IMR-90 (cell line): ENCODE results near the gene DYNC2H1. TPM values are rescaled to one million over a fixed set of nuclear protein-coding genes. Genes with fewer than 3 reads are reported as not detected.

ENCODE experiments used
- ATAC-seq: fragments of 200-7000 bp; cut with Tn5 transposase; 2 replicates; pipeline ENCODE4 v1.9.1; 2020; ENCODE audit warnings: low read depth, mild to moderate bottlenecking, moderate library complexity
- BruUV-seq: library from RNA; stranded (reverse); fragments of 400-500 nt; replicated peaks from 2 replicates; lab custom pipeline; 2021; lab: Mats Ljungman, UMichigan
- CTCF ChIA-PET: fragments of 300-600 bp; formaldehyde crosslinking; extraction: SDS; loops from one replicate; lab custom pipeline; 2021; ENCODE audit warnings: antibody characterized with exemption; lab: Yijun Ruan, JAX
- POLR2A ChIA-PET: fragments of 300-600 bp; sonication (Branson Sonifier 250); formaldehyde crosslinking; loops from one replicate; lab custom pipeline; 2022; ENCODE audit warnings: antibody characterized with exemption; ENCODE audit not compliant: unreplicated experiment; lab: Charles Lee
- DNase-seq: peaks from one replicate; pipeline ENCODE4 v3.0.0; 2013
- H2AFZ ChIP-seq: replicated peaks from 2 replicates; pipeline ENCODE3; 2013; ENCODE audit warnings: low read length, mild to moderate bottlenecking; ENCODE audit not compliant: poor library complexity
- H2AK5ac ChIP-seq: 2 replicates; pipeline ENCODE4 v1.6.1; 2013; ENCODE audit warnings: low read depth, low read length, inconsistent platforms
- H2AK9ac ChIP-seq: replicated peaks from 2 replicates; pipeline ENCODE3; 2013; ENCODE audit warnings: mild to moderate bottlenecking, low read depth, low read length, moderate library complexity; ENCODE audit not compliant: poor library complexity
- H2BK120ac ChIP-seq: 2 replicates; pipeline ENCODE4 v1.6.1; 2013; ENCODE audit warnings: low read depth, low read length, inconsistent platforms
- H2BK15ac ChIP-seq: 3 replicates; pipeline ENCODE4 v1.6.1; 2013; ENCODE audit warnings: low read depth, low read length, inconsistent platforms
- H2BK20ac ChIP-seq: 2 replicates; pipeline ENCODE4 v1.6.1; 2013; ENCODE audit warnings: low read depth, mild to moderate bottlenecking, inconsistent platforms, low read length, moderate library complexity
- H2BK5ac ChIP-seq: 2 replicates; pipeline ENCODE4 v1.6.1; 2013; ENCODE audit warnings: mild to moderate bottlenecking, low read depth, low read length, inconsistent platforms; ENCODE audit not compliant: poor library complexity, severe bottlenecking
- H3K14ac ChIP-seq: replicated peaks from 2 replicates; pipeline ENCODE4 v1.6.1; 2013; ENCODE audit warnings: low read depth, low read length, inconsistent platforms
- H3K18ac ChIP-seq: 2 replicates; pipeline ENCODE4 v1.6.1; 2013; ENCODE audit warnings: low read depth, low read length, control low read depth
- H3K23ac ChIP-seq: 2 replicates; pipeline ENCODE4 v1.6.1; 2013; ENCODE audit warnings: low read depth, low read length, inconsistent platforms
- H3K27ac ChIP-seq: 2 replicates; pipeline ENCODE4 v1.5.1; 2013; ENCODE audit warnings: mild to moderate bottlenecking, control low read depth, low read length; ENCODE audit not compliant: insufficient read depth
- H3K27me3 ChIP-seq: 2 replicates; pipeline ENCODE4 v1.6.1; 2013; ENCODE audit warnings: low read length; ENCODE audit not compliant: control insufficient read depth, insufficient read depth
- H3K36me3 ChIP-seq: 2 replicates; pipeline ENCODE4 v1.6.1; 2013; ENCODE audit warnings: low read length, mixed read lengths; ENCODE audit not compliant: control insufficient read depth, insufficient read depth
- H3K4ac ChIP-seq: 2 replicates; pipeline ENCODE4 v1.6.1; 2013; ENCODE audit warnings: low read depth, low read length, inconsistent platforms
- H3K4me1 ChIP-seq: 2 replicates; pipeline ENCODE4 v1.6.1; 2013; ENCODE audit warnings: low read length, mixed read lengths; ENCODE audit not compliant: control insufficient read depth, insufficient read depth
- H3K4me2 ChIP-seq: 2 replicates; pipeline ENCODE4 v1.6.1; 2013; ENCODE audit warnings: low read depth, mild to moderate bottlenecking, control low read depth, low read length, moderate library complexity
- H3K4me3 ChIP-seq: 2 replicates; pipeline ENCODE4 v1.5.1; 2013; ENCODE audit warnings: low read depth, mild to moderate bottlenecking, control low read depth, low read length, moderate library complexity; ENCODE audit not compliant: insufficient read depth
- H3K56ac ChIP-seq: 2 replicates; pipeline ENCODE4 v1.6.1; 2013; ENCODE audit warnings: low read length, inconsistent platforms; ENCODE audit not compliant: insufficient read depth; ENCODE audit errors: extremely low read depth
- H3K79me1 ChIP-seq, 2 experiments: 2 replicates each; pipeline ENCODE4 v1.6.1; 2013; ENCODE audit warnings: low read length in 2 of 2, inconsistent platforms in 1 of 2, low read depth in 1 of 2
- H3K9ac ChIP-seq: 2 replicates; pipeline ENCODE4 v1.6.1; 2013; ENCODE audit warnings: low read depth, low read length, control low read depth
- H3K9me1 ChIP-seq: 2 replicates; pipeline ENCODE4 v1.6.1; 2013; ENCODE audit warnings: low read length, inconsistent platforms; ENCODE audit not compliant: insufficient read depth
- H3K9me3 ChIP-seq: 2 replicates; pipeline ENCODE4 v1.6.1; 2013; ENCODE audit warnings: low read length; ENCODE audit not compliant: control insufficient read depth, insufficient read depth
- H4K20me1 ChIP-seq: 2 replicates; pipeline ENCODE4 v1.6.1; 2013; ENCODE audit warnings: low read length, inconsistent platforms; ENCODE audit not compliant: insufficient read depth
- H4K5ac ChIP-seq: 2 replicates; pipeline ENCODE4 v1.6.1; 2013; ENCODE audit warnings: mild to moderate bottlenecking, low read depth, low read length, control low read depth
- H4K8ac ChIP-seq, 2 experiments: 2 replicates each; pipeline ENCODE4 v1.6.1; 2013; ENCODE audit warnings: low read depth in 2 of 2, low read length in 2 of 2, control low read depth in 1 of 2, inconsistent platforms in 1 of 2
- H4K91ac ChIP-seq: 2 replicates; pipeline ENCODE4 v1.6.1; 2013; ENCODE audit warnings: low read depth, low read length, inconsistent platforms; ENCODE audit not compliant: insufficient read depth
- BHLHE40 ChIP-seq: fragments of 150-350 bp; IDR thresholded peaks from 2 replicates; pipeline ENCODE4 v1.6.1; 2016; ENCODE audit warnings: mild to moderate bottlenecking, low read depth, low read length
- CHD1 ChIP-seq: IDR thresholded peaks from 2 replicates; pipeline ENCODE4 v1.6.1; 2012; ENCODE audit warnings: low read depth, low read length, improper control_type of control experiment
- MAFK ChIP-seq: IDR thresholded peaks from 2 replicates; pipeline ENCODE4 v1.6.1; 2012; ENCODE audit warnings: low read depth, low read length, improper control_type of control experiment
- MAZ ChIP-seq: IDR thresholded peaks from 2 replicates; pipeline ENCODE4 v1.6.1; 2012; ENCODE audit warnings: low read depth, mild to moderate bottlenecking, low read length, improper control_type of control experiment, moderate library complexity, borderline replicate concordance
- MXI1 ChIP-seq: IDR thresholded peaks from 2 replicates; pipeline ENCODE4 v1.6.1; 2012; ENCODE audit warnings: low read depth, mild to moderate bottlenecking, low read length, moderate library complexity, borderline replicate concordance
- POLR2A ChIP-seq: IDR thresholded peaks from 2 replicates; pipeline ENCODE4 v1.6.1; 2012; ENCODE audit warnings: mild to moderate bottlenecking, low read depth, low read length
- RCOR1 ChIP-seq: IDR thresholded peaks from 2 replicates; pipeline ENCODE4 v1.6.1; 2012; ENCODE audit warnings: mild to moderate bottlenecking, low read length, improper control_type of control experiment; ENCODE audit not compliant: insufficient replicate concordance
- RFX5 ChIP-seq: IDR thresholded peaks from 2 replicates; pipeline ENCODE4 v1.8.0; 2012; ENCODE audit warnings: low read depth, mild to moderate bottlenecking, low read length, moderate library complexity
- SMC3 ChIP-seq: fragments of 150-350 bp; IDR thresholded peaks from 2 replicates; pipeline ENCODE4 v1.6.1; 2016; ENCODE audit warnings: low read depth, mild to moderate bottlenecking, antibody characterized with exemption, low read length, moderate library complexity
- USF2 ChIP-seq: fragments of 150-350 bp; IDR thresholded peaks from 2 replicates; pipeline ENCODE4 v1.6.1; 2017; ENCODE audit warnings: mild to moderate bottlenecking, antibody characterized with exemption, low read length, low read depth
- WGBS, 2 experiments: methylation state at CpG; one replicate each; pipeline versions ENCODE4 v1.1.5 to v1.1.7; 2013; ENCODE audit warnings: missing lambda C conversion rate in 2 of 2; ENCODE audit not compliant: insufficient read length in 1 of 2; ENCODE audit errors: extremely low coverage in 2 of 2; 5-methylcytosine and 5-hydroxymethylcytosine counted together
- dilution Hi-C: fragments of 300-500 bp; cut with HindIII; formaldehyde crosslinking; loops from one replicate; pipeline ENCODE4 v1.14.3; 2018; ENCODE audit warnings: low sequenced_read_pairs; ENCODE audit not compliant: unreplicated experiment
- in situ Hi-C: fragments of 300-500 bp; cut with MboI; formaldehyde crosslinking; loops from 3 replicates; pipeline ENCODE4 v1.14.3; 2019; ENCODE audit warnings: low sequenced_read_pairs, inconsistent platforms, mixed read lengths
- intact Hi-C: fragments of 100-400 bp; cut with micrococcal nuclease; formaldehyde crosslinking; loops from 2 replicates; pipeline ENCODE4 v1.10.0; 2022
- polyA plus RNA-seq, 3 experiments: library from polyadenylated mRNA; depleted of rRNA; stranded (reverse); fragments of >200 nt; gene quantifications; 2 replicates each; pipeline ENCODE4 v1.2.3, GENCODE V29; 2012; ENCODE audit warnings: low replicate concordance in 1 of 3
- total RNA-seq: library from RNA; depleted of rRNA; stranded (reverse); fragments of >200 nt; gene quantifications from 2 replicates; pipeline ENCODE4 v1.2.3, GENCODE V29; 2012
- TF ChIP-seq, protein P1 (sequence below): conservative IDR thresholded peaks from 2 replicates; pipeline ENCODE4 v1.5.1; 2012; ENCODE audit warnings: mild to moderate bottlenecking, low read depth, low read length, improper control_type of control experiment
- TF ChIP-seq, protein P2 (sequence below): fragments of 150-350 bp; IDR thresholded peaks from 2 replicates; pipeline ENCODE4 v1.6.1; 2016; ENCODE audit warnings: low read depth, mild to moderate bottlenecking, low read length, moderate library complexity, borderline replicate concordance

The DYNC2H1 gene
- total and polyA plus RNA-seq, 2 of the 4 experiments (the other 2 are of a cell fraction), result 5.7 to 21.0 TPM

DNA sequence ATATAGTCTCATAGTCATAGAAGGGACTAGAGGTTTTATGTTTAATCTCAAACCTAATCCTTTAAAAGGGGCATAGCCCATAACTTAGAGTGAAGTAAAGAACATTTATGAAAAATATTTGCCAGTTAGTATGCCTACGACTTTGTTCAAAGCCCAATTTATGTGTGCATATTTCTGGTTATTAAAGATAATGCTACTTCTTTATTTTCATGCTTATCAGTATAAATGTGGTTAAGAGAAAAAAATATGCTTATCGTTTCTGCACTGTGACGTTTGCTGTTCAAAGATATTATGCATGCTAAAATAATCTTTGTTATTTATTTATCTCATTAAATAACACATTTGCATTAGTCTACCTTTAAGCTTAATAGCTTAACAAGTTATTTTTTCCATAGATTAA, 343.9 kb downstream of the DYNC2H1 start:
- ChIA-PET POLR2A (no interaction called here), CTCF (interaction anchor here (0.7 kb wide), 1 partner anchor 376 kb away, joined by 3 read pairs; no protein-coding TSS in a partner anchor)
- DNase-seq, result no peak
- H3K27ac ChIP-seq, result no peak overlapping the region
- no peak for ATAC-seq
- no peak overlapping the region for H2AK9ac ChIP-seq
- no peak overlapping the region for H3K9ac ChIP-seq
- no peak overlapping the region for H3K4me3 ChIP-seq
- H3K56ac ChIP-seq, result no peak overlapping the region
- no peak for TF ChIP-seq MXI1
- TF ChIP-seq MAFK, result no peak
- no peak for TF ChIP-seq MAZ
- TF ChIP-seq, protein P1, sequence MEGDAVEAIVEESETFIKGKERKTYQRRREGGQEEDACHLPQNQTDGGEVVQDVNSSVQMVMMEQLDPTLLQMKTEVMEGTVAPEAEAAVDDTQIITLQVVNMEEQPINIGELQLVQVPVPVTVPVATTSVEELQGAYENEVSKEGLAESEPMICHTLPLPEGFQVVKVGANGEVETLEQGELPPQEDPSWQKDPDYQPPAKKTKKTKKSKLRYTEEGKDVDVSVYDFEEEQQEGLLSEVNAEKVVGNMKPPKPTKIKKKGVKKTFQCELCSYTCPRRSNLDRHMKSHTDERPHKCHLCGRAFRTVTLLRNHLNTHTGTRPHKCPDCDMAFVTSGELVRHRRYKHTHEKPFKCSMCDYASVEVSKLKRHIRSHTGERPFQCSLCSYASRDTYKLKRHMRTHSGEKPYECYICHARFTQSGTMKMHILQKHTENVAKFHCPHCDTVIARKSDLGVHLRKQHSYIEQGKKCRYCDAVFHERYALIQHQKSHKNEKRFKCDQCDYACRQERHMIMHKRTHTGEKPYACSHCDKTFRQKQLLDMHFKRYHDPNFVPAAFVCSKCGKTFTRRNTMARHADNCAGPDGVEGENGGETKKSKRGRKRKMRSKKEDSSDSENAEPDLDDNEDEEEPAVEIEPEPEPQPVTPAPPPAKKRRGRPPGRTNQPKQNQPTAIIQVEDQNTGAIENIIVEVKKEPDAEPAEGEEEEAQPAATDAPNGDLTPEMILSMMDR, result no peak
- TF ChIP-seq USF2, result no peak
- no peak for TF ChIP-seq RCOR1
- no peak for TF ChIP-seq RFX5
- TF ChIP-seq BHLHE40, result no peak
- TF ChIP-seq CHD1, result no peak
- TF ChIP-seq, protein P2, sequence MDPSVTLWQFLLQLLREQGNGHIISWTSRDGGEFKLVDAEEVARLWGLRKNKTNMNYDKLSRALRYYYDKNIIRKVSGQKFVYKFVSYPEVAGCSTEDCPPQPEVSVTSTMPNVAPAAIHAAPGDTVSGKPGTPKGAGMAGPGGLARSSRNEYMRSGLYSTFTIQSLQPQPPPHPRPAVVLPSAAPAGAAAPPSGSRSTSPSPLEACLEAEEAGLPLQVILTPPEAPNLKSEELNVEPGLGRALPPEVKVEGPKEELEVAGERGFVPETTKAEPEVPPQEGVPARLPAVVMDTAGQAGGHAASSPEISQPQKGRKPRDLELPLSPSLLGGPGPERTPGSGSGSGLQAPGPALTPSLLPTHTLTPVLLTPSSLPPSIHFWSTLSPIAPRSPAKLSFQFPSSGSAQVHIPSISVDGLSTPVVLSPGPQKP, result no peak
- no peak for TF ChIP-seq POLR2A
- TF ChIP-seq SMC3, result no peak
- H3K79me1 ChIP-seq, result no peaks in the 10 kb centered on the region
- dilution Hi-C loops (no loop called here), intact Hi-C loops (no loop called here), in situ Hi-C loops (no loop called here)
- no TSS peak for BruUV-seq
- no peak overlapping the region for H2BK5ac ChIP-seq
- H3K23ac ChIP-seq, result no peak overlapping the region
- H2AFZ ChIP-seq, result no peak overlapping the region
- H3K36me3 ChIP-seq, result no peaks in the 10 kb centered on the region
- H2AK5ac ChIP-seq, result no peak overlapping the region
- H4K20me1 ChIP-seq, result no peaks in the 10 kb centered on the region
- H3K4me2 ChIP-seq, result no peak overlapping the region
- H2BK20ac ChIP-seq, result no peak overlapping the region
- WGBS, 2 experiments, result no CpG with 5 or more reads among the region's 3 CpGs
- H4K8ac ChIP-seq, result no peak overlapping the region
- H3K9me1 ChIP-seq, result no peaks in the 10 kb centered on the region; the same call in none of the 2 replicates
- H3K4me1 ChIP-seq, result no peaks in the 10 kb centered on the region
- no peak overlapping the region for H4K5ac ChIP-seq
- H3K4ac ChIP-seq, result no peak overlapping the region
- no peak overlapping the region for H3K14ac ChIP-seq
- H3K9me3 ChIP-seq, result no peaks in the 10 kb centered on the region
- no peak overlapping the region for H2BK120ac ChIP-seq
- H3K27me3 ChIP-seq, result no peaks in the 10 kb centered on the region
- no peak overlapping the region for H2BK15ac ChIP-seq
- no peak overlapping the region for H3K18ac ChIP-seq
- H4K91ac ChIP-seq, result no peak overlapping the region
